Body of pancreas (tissue), 4 donors: Measurements from ENCODE around the gene ARFGAP2. TPM values are rescaled to one million over a fixed set of nuclear protein-coding genes. Genes with fewer than 3 reads are reported as not detected.

Experiments
- ATAC-seq: fragments of 150-250 bp; one replicate; pipeline ENCODE4 v1.9.1; 2016
- DNase-seq, 4 donors: peaks; one replicate each; pipeline ENCODE4 v3.0.0-alpha.2; 2019
- H3K27ac ChIP-seq, 4 donors: fragments of 200-600 bp; sonication (generic); 1 replicate in 3 of 4; 2 replicates in 1 of 4; pipeline versions ENCODE4 v1.5.1 to v1.6.1; 2016 to 2019; ENCODE audit warnings: mild to moderate bottlenecking in 1 of 4, mixed read lengths in 1 of 4, moderate library complexity in 1 of 4
- H3K27me3 ChIP-seq, 2 donors: fragments of 200-600 bp; sonication (generic); one replicate each; pipeline ENCODE4 v1.6.0; 2016; ENCODE audit warnings: mild to moderate bottlenecking in 1 of 2
- H3K36me3 ChIP-seq, 2 donors: fragments of 200-600 bp; sonication (generic); replicated peaks in 1 of 2; 2 replicates each; pipeline ENCODE4 v1.5.1; 2016; ENCODE audit warnings: low read depth in 2 of 2; ENCODE audit not compliant: insufficient read depth in 1 of 2
- H3K4me1 ChIP-seq: fragments of 200-600 bp; sonication (generic); one replicate; pipeline ENCODE4 v1.6.0; 2016
- H3K4me3 ChIP-seq, 2 donors: fragments of 200-600 bp; sonication (generic); 1 replicate in 1 of 2; 2 replicates in 1 of 2; pipeline ENCODE4 v1.5.1; 2016 to 2019
- H3K9me3 ChIP-seq, 3 donors: fragments of 200-600 bp; sonication (generic); 1 replicate in 2 of 3; 2 replicates in 1 of 3; pipeline ENCODE4 v1.5.1; 2016
- CTCF ChIP-seq, 7 experiments: fragments of 450-650 bp in 4 of 7; fragments of 200-600 bp in 3 of 7; sonication (generic) in 3 of 7; IDR thresholded peaks; one replicate each; pipeline ENCODE4 v1.5.1; 2016 to 2019; ENCODE audit warnings: antibody characterized with exemption in 7 of 7
- POLR2A ChIP-seq, 3 donors: fragments of 450-650 bp; IDR thresholded peaks; one replicate each; pipeline ENCODE4 v1.6.1; 2016; ENCODE audit warnings: antibody characterized with exemption in 3 of 3, mild to moderate bottlenecking in 2 of 3
- WGBS, 2 donors: methylation state at CpG; one replicate each; pipeline ENCODE4 v1.1.5; 2017; 5-methylcytosine and 5-hydroxymethylcytosine counted together
- intact Hi-C: fragments of 100-400 bp; cut with DNase I; formaldehyde crosslinking; loops from one replicate; pipeline ENCODE4 v1.15.1; 2023
- total RNA-seq, 2 donors: library from RNA; depleted of rRNA; stranded (reverse); fragments of >200 nt; gene quantifications; one replicate each; pipeline ENCODE4 v1.1.0, GENCODE V29; 2016

The ARFGAP2 gene
- total RNA-seq, 2 donors from 2014 or later: 143 to 212 TPM

- DNase-seq (no peak), ATAC-seq (no peak)
- Histone ChIP-seq H3K27me3 (no peaks in the 10 kb centered on the region), H3K4me1 (peaks cover 42% of the 10 kb centered on the region), H3K36me3 (peaks cover 5 to 28% of the 10 kb centered on the region in 2 donors), H3K27ac (no peak overlapping the region), H3K4me3 (no peak overlapping the region), H3K9me3 (no peaks in the 10 kb centered on the region)
- intact Hi-C loops: loop anchor here (5.0 kb wide), 1 partner anchor 89 kb away; no protein-coding TSS in a partner anchor
- WGBS, 2 donors: 54 to 58% methylated on average over 4 to 6 of the region's 6 CpGs
- TF ChIP-seq CTCF (IDR thresholded peaks at IDR 0.05): no peak
- TF ChIP-seq POLR2A (IDR thresholded peaks at IDR 0.05): no peak
Observed at GRCh38 chr11:47172740-47173336, 3.8 kb downstream of the ARFGAP2 start.

- H3K27me3 ChIP-seq: no peaks in the 10 kb centered on the region
- TF ChIP-seq CTCF (IDR thresholded peaks at IDR 0.05): no peak
- TF ChIP-seq POLR2A (IDR thresholded peaks at IDR 0.05): no peak
- WGBS, 2 donors: 72 to 73% methylated on average over 3 to 8 of the region's 8 CpGs
- H3K36me3 ChIP-seq: peaks cover 14 to 38% of the 10 kb centered on the region in 2 donors
- no peak for DNase-seq
- peaks cover 35% of the 10 kb centered on the region for H3K4me1 ChIP-seq
- intact Hi-C loops: loop anchor here (5.0 kb wide), 1 partner anchor 90 kb away; no protein-coding TSS in a partner anchor
- H3K9me3 ChIP-seq: no peaks in the 10 kb centered on the region
- H3K27ac ChIP-seq: no peak overlapping the region
- no peak overlapping the region for H3K4me3 ChIP-seq
- ATAC-seq: no peak
Observed at GRCh38 chr11:47171856-47172255, 4.8 kb downstream of the ARFGAP2 start.

GRCh38 chr11:47171061-47171838 lies 5.4 kb downstream of the ARFGAP2 start:
- peaks cover 35% of the 10 kb centered on the region for H3K4me1 ChIP-seq
- peaks cover 20 to 44% of the 10 kb centered on the region in 2 donors for H3K36me3 ChIP-seq
- no peak overlapping the region for H3K4me3 ChIP-seq
- WGBS, 2 donors: 91 to 92% methylated on average over 16 of the region's 16 CpGs
- H3K27ac ChIP-seq: no peak overlapping the region
- DNase-seq (no peak), ATAC-seq (no peak)
- H3K27me3 ChIP-seq: no peaks in the 10 kb centered on the region
- no peaks in the 10 kb centered on the region for H3K9me3 ChIP-seq
- intact Hi-C loops: loop anchor here (5.0 kb wide), 1 partner anchor 91 kb away; no protein-coding TSS in a partner anchor
- no peak for TF ChIP-seq POLR2A (IDR thresholded peaks at IDR 0.05)

GRCh38 chr11:47166368-47166767 lies 10.3 kb downstream of the ARFGAP2 start:
- no peak for DNase-seq
- WGBS, 2 donors: 90 to 95% methylated on average over 3 to 5 of the region's 5 CpGs

More at GRCh38 chr11:47166368-47166767, 10.3 kb downstream of the ARFGAP2 start:
- no peaks in the 10 kb centered on the region for H3K9me3 ChIP-seq
- no peaks in the 10 kb centered on the region for H3K27me3 ChIP-seq
- peaks cover 34 to 47% of the 10 kb centered on the region in 2 donors for H3K36me3 ChIP-seq
- intact Hi-C loops: no loop called here
- H3K4me3 ChIP-seq: no peak overlapping the region
- no peak for ATAC-seq
- H3K27ac ChIP-seq: no peak overlapping the region
- H3K4me1 ChIP-seq: no peaks in the 10 kb centered on the region
- TF ChIP-seq CTCF (IDR thresholded peaks at IDR 0.05) (no peak), POLR2A (IDR thresholded peaks at IDR 0.05) (no peak)
